Measurements from ENCODE around the gene NDUFA5.
A peak's percentile ranks its signal among the peaks of the same experiment; 100 is the strongest.

DNA sequence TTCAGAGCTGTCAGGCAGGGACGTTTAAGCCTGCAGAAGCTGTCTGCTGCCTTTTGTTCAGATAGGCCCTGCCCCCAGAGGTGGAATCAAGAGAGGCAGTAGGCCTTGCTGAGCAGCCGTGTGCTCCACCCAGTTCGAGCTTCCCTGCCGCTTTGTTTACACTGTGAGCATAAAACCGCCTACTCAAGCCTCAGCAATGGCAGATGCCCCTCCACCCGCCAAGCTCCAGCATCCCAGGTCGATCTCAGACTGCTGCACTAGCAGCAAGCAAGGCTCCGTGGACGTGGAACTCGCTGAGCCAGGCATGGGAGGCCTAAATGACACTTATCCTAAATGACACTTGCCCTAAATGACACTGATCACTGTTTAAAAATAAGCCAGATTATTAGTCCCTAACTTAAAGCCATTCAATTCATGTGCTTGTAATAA is 37.2 kb upstream of the NDUFA5 start:
- TF ChIP-seq CTCF (IDR thresholded peaks at IDR 0.05) (peak; percentile 29), ZFX (IDR thresholded peaks at IDR 0.05; ENCODE audit: borderline replicate concordance) (no peak)
